ENCODE measurements around the gene DCAF8L1. TPM values are rescaled to one million over a fixed set of nuclear protein-coding genes. Genes with fewer than 3 reads are reported as not detected.

The DCAF8L1 gene
- total RNA-seq, 1 donor from 2014 or later, result not detected

Other genes with a start within 250 kb of the DCAF8L1 start
- gene MAGEB10, start 173.5 kb downstream of the DCAF8L1 start, total RNA-seq, result not detected